A549 (cell line): ENCODE results near the gene PSMB1. TPM values are rescaled to one million over a fixed set of nuclear protein-coding genes. Genes with fewer than 3 reads are reported as not detected.

ENCODE experiments used
- ATAC-seq, 2 experiments: fragments of 200-7000 bp in 1 of 2; fragments of >200 bp in 1 of 2; cut with Nextera tagmentation in 1 of 2; cut with Tn5 transposase in 1 of 2; 3 replicates each; pipeline versions ENCODE4 v1.8.0 to v1.9.1; 2018 to 2020; ENCODE audit warnings: mild to moderate bottlenecking in 1 of 2, moderate library complexity in 1 of 2
- CTCF ChIA-PET: fragments of 300-600 bp; sonication (Branson Sonifier 250); formaldehyde crosslinking; extraction: SDS; loops from one replicate; lab custom pipeline; 2021; ENCODE audit warnings: antibody characterized with exemption, inconsistent platforms; lab: Yijun Ruan, JAX
- POLR2A ChIA-PET: fragments of 350-600 bp; formaldehyde crosslinking; extraction: SDS; loops from one replicate; lab custom pipeline; 2021; ENCODE audit warnings: antibody characterized with exemption, inconsistent platforms; lab: Yijun Ruan, JAX
- DNase-seq, 2 experiments: peaks; one replicate each; pipeline versions ENCODE4 v3.0.0 to v3.0.0-alpha.2; 2011 to 2016; ENCODE audit warnings: low read depth in 1 of 2, low spot score in 1 of 2
- FAIRE-seq: peaks from 2 replicates; lab custom pipeline; 2011; peaks lifted over from hg19 to GRCh38; lab: Jason Lieb, UNC
- H3K27ac ChIP-seq, 2 experiments: fragments of >200 bp; sonication (Bioruptor Twin); formaldehyde crosslinking; 3 replicates each; pipeline ENCODE4 v1.5.1; 2016 to 2017
- H3K4me1 ChIP-seq: fragments of >200 bp; sonication (Bioruptor Twin); formaldehyde crosslinking; 3 replicates; pipeline ENCODE4 v1.6.1; 2016
- H3K4me2 ChIP-seq: fragments of >200 bp; sonication (Bioruptor Twin); formaldehyde crosslinking; 3 replicates; pipeline ENCODE4 v1.6.1; 2016
- H3K4me3 ChIP-seq: fragments of >200 bp; sonication (Bioruptor Twin); formaldehyde crosslinking; 3 replicates; pipeline ENCODE4 v1.5.1; 2016
- H3K9me3 ChIP-seq: fragments of >200 bp; sonication (Bioruptor Twin); formaldehyde crosslinking; 3 replicates; pipeline ENCODE4 v1.6.1; 2016
- CBX8 ChIP-seq: fragments of 200-600 bp; sonication (generic); IDR thresholded peaks from 2 replicates; pipeline ENCODE4 v1.6.1; 2016
- EHF ChIP-seq: fragments of 250-450 bp; sonication (Bioruptor Pico); IDR thresholded peaks from 2 replicates; pipeline ENCODE4 v1.5.0; 2020; ENCODE audit warnings: mild to moderate bottlenecking
- EHMT2 ChIP-seq: fragments of 200-600 bp; sonication (generic); IDR thresholded peaks from 2 replicates; pipeline ENCODE4 v1.6.1; 2016; ENCODE audit warnings: antibody characterized with exemption, low read depth, mild to moderate bottlenecking, moderate library complexity
- HEYL ChIP-seq: fragments of 250-450 bp; sonication (Bioruptor Pico); IDR thresholded peaks from 2 replicates; pipeline ENCODE4 v1.8.0; 2021; ENCODE audit warnings: mild to moderate bottlenecking, moderate library complexity
- JUNB ChIP-seq: fragments of >200 bp; sonication (Bioruptor Twin); formaldehyde crosslinking; IDR thresholded peaks from 2 replicates; pipeline ENCODE4 v1.6.1; 2016
- KDM1A ChIP-seq: fragments of 200-600 bp; sonication (generic); IDR thresholded peaks from 2 replicates; pipeline ENCODE4 v1.6.1; 2016; ENCODE audit warnings: low read depth, mild to moderate bottlenecking
- MAFK ChIP-seq: fragments of 450-650 bp; IDR thresholded peaks from 2 replicates; pipeline ENCODE4 v1.6.1; 2014; ENCODE audit not compliant: partially characterized antibody
- RFX5 ChIP-seq: fragments of 450-650 bp; IDR thresholded peaks from 2 replicates; pipeline ENCODE4 v1.7.1; 2014; ENCODE audit warnings: antibody characterized with exemption, mild to moderate bottlenecking, moderate library complexity
- ZSCAN20 ChIP-seq: fragments of 250-450 bp; sonication (Bioruptor Pico); IDR thresholded peaks from 2 replicates; pipeline ENCODE4 v1.8.0; 2022; ENCODE audit warnings: mild to moderate bottlenecking, moderate library complexity
- WGBS: methylation state at CpG from one replicate; pipeline ENCODE4 v1.1.6; 2017; ENCODE audit errors: missing lambda C conversion rate; 5-methylcytosine and 5-hydroxymethylcytosine counted together
- polyA plus RNA-seq, 4 experiments: library from polyadenylated mRNA; depleted of rRNA in 3 of 4; stranded (reverse); fragments of >200 nt; fragmentation: RNase III in 1 of 4; extraction: RNeasy Plus Mini Kit Qiagen cat#74134 plus additional on column Dnase treatment in 1 of 4; gene quantifications; 2 replicates in 3 of 4; 3 replicates in 1 of 4; pipeline ENCODE4 v1.2.3, GENCODE V29; 2011 to 2017
- TF ChIP-seq, protein P1 (sequence below): fragments of 200-600 bp; sonication (generic); IDR thresholded peaks from 2 replicates; pipeline ENCODE4 v1.6.1; 2016; ENCODE audit warnings: antibody characterized with exemption, mild to moderate bottlenecking, moderate library complexity
- TF ChIP-seq, protein P2 (sequence below): fragments of 150-350 bp; IDR thresholded peaks from 2 replicates; pipeline ENCODE4 v1.6.1; 2014; ENCODE audit warnings: low read depth, mild to moderate bottlenecking, low read length
- TF ChIP-seq, protein P3 (sequence below): fragments of >200 bp; sonication (Bioruptor Twin); formaldehyde crosslinking; IDR thresholded peaks from 2 replicates; pipeline ENCODE4 v1.6.1; 2016
- TF ChIP-seq, protein P4 (sequence below): IDR thresholded peaks from 2 replicates; pipeline ENCODE4 v1.6.1; 2012

PSMB1 gene
- polyA plus RNA-seq, 2 of the 4 experiments (the other 2 are of a cell fraction): 267 to 306 TPM

DNA sequence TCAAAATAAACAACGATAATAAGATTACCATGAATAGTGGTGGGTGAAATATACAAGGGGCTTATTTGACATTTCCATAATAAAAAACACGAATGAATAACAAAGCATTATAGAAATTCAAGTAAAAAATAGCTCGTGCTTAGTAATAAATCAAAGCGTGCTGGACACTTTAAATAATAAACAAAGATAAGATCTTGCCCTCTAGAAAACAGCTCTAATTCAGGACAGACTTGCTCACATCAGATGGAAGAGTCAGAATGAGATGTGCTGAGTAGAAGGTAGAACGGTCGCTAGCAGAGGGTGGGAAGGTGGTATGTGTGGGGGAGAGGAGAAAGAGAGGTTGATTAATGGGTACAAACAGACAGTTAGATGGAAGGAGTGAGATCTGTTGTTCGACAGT, 27.3 kb downstream of the PSMB1 start:
- ATAC-seq: no peak
- FAIRE-seq: no peak
- WGBS: 47% methylated on average over 7 of the region's 7 CpGs
- POLR2A ChIA-PET: no interaction called here
- CTCF ChIA-PET: interaction anchor here (1.2 to 1.8 kb wide), 3 partner anchors 9 to 736 kb away, joined by 6 to 7 read pairs (median 6); no protein-coding TSS in a partner anchor
- no peaks in the 10 kb centered on the region for H3K4me1 ChIP-seq
- no peak overlapping the region for H3K4me3 ChIP-seq
- H3K4me2 ChIP-seq: no peak overlapping the region
- no peaks in the 10 kb centered on the region for H3K9me3 ChIP-seq
- no peak overlapping the region for H3K27ac ChIP-seq
- TF ChIP-seq EHMT2 (no peak), HEYL (CRISPR knock-in tag) (no peak), CBX8 (no peak), JUNB (no peak), RFX5 (no peak)
- TF ChIP-seq, protein P1, sequence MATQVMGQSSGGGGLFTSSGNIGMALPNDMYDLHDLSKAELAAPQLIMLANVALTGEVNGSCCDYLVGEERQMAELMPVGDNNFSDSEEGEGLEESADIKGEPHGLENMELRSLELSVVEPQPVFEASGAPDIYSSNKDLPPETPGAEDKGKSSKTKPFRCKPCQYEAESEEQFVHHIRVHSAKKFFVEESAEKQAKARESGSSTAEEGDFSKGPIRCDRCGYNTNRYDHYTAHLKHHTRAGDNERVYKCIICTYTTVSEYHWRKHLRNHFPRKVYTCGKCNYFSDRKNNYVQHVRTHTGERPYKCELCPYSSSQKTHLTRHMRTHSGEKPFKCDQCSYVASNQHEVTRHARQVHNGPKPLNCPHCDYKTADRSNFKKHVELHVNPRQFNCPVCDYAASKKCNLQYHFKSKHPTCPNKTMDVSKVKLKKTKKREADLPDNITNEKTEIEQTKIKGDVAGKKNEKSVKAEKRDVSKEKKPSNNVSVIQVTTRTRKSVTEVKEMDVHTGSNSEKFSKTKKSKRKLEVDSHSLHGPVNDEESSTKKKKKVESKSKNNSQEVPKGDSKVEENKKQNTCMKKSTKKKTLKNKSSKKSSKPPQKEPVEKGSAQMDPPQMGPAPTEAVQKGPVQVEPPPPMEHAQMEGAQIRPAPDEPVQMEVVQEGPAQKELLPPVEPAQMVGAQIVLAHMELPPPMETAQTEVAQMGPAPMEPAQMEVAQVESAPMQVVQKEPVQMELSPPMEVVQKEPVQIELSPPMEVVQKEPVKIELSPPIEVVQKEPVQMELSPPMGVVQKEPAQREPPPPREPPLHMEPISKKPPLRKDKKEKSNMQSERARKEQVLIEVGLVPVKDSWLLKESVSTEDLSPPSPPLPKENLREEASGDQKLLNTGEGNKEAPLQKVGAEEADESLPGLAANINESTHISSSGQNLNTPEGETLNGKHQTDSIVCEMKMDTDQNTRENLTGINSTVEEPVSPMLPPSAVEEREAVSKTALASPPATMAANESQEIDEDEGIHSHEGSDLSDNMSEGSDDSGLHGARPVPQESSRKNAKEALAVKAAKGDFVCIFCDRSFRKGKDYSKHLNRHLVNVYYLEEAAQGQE: no peak
- TF ChIP-seq, protein P2, sequence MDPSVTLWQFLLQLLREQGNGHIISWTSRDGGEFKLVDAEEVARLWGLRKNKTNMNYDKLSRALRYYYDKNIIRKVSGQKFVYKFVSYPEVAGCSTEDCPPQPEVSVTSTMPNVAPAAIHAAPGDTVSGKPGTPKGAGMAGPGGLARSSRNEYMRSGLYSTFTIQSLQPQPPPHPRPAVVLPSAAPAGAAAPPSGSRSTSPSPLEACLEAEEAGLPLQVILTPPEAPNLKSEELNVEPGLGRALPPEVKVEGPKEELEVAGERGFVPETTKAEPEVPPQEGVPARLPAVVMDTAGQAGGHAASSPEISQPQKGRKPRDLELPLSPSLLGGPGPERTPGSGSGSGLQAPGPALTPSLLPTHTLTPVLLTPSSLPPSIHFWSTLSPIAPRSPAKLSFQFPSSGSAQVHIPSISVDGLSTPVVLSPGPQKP: no peak
- DNase-seq: no peak

DNA sequence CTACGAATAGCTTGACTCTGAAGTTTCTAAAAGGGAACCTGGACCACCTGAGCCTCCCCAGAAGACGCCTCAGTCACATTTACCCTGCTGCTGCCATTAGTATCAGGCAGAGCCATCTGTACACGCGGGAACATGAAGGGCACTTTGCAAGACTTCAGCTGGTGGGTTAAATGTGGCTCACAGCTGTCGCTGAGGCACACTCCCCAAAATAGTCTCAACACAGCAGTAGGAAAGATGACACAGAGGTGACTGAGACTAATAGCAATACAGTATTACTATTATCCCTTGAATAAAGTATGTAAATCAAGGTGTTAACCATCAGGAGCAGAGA, 29.0 kb downstream of the PSMB1 start:
- no peak for FAIRE-seq
- H3K27ac ChIP-seq: no peak overlapping the region
- no peak for ATAC-seq
- ChIA-PET POLR2A (no interaction called here), CTCF (interaction anchor here (0.7 to 1.5 kb wide), 8 partner anchors 19 to 1567 kb away, joined by 3 to 7 read pairs (median 3); no protein-coding TSS in a partner anchor)
- H3K4me1 ChIP-seq: no peaks in the 10 kb centered on the region
- H3K9me3 ChIP-seq: no peaks in the 10 kb centered on the region
- no peak overlapping the region for H3K4me3 ChIP-seq
- no peak overlapping the region for H3K4me2 ChIP-seq
- TF ChIP-seq JUNB: no peak
- TF ChIP-seq EHF (CRISPR knock-in tag): no peak
- TF ChIP-seq, protein P3, sequence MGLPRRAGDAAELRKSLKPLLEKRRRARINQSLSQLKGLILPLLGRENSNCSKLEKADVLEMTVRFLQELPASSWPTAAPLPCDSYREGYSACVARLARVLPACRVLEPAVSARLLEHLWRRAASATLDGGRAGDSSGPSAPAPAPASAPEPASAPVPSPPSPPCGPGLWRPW: no peak
- TF ChIP-seq HEYL (CRISPR knock-in tag): no peak
- TF ChIP-seq MAFK: no peak
- TF ChIP-seq, protein P4, sequence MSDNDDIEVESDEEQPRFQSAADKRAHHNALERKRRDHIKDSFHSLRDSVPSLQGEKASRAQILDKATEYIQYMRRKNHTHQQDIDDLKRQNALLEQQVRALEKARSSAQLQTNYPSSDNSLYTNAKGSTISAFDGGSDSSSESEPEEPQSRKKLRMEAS: no peak
- 59% methylated on average over 5 of the region's 5 CpGs for WGBS
- no peak for DNase-seq

DNA sequence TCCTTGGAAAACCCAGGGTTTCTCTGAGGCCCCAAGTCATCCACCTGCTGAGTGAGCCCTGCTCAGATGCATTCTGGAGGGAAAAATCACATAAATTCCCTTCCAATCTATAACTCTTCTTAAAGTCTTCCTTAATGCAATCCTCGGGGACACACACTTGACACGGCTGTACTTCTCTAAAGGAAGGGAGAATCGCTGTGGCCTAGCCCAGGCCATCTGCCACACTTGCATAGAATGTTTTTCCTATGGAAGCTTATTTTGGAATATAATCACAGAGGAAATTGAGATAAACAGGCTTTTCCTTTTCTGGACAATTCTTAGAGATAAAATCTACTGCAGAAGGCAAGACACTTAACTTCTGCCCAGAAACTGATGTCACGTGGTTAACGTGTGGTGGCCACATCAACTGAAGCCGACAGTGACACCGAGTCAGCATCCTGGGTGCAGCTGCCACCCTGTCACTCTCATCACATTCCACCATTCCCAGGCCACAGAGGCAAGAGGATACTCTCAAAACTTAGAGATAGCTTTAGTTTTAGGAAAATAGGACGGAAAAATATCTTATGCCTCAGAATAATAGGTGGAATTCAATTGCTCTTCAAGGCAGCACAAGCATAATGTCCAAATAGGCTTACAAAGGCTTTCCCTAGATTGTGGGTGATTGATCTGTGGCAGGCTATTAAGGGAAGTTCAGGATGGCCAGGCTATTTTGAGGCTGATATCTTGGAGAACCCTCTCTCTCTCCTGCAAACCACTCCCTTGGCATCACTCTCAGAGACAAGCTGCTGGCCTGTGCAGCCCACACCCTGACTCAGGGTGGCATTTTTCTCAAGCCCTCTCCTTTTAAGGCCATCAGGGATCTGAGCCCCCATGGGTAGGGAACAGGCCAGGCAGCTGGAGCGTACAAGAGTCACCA, 29.6 kb downstream of the PSMB1 start:
- ChIA-PET POLR2A (no interaction called here), CTCF (interaction anchor here (0.7 to 1.5 kb wide), 8 partner anchors 17 to 1567 kb away, joined by 3 to 7 read pairs (median 3); no protein-coding TSS in a partner anchor)
- 69% methylated on average over 9 of the region's 9 CpGs for WGBS
- Histone ChIP-seq H3K4me3 (no peak overlapping the region), H3K4me2 (no peak overlapping the region), H3K27ac (no peak overlapping the region), H3K9me3 (no peaks in the 10 kb centered on the region)
- FAIRE-seq: no peak
- no peak for ATAC-seq
- no peak for DNase-seq
- TF ChIP-seq ZSCAN20 (CRISPR knock-in tag) (no peak), KDM1A (no peak)
- TF ChIP-seq, protein P3: no peak
- TF ChIP-seq, all 56 proteins: peak for 0
- no peaks in the 10 kb centered on the region for H3K4me1 ChIP-seq
